Pancreas (tissue), 10 donors: ENCODE results near the gene DNAH2. TPM values are rescaled to one million over a fixed set of nuclear protein-coding genes. Genes with fewer than 3 reads are reported as not detected.
A peak's percentile ranks its signal among the peaks of the same experiment; 100 is the strongest.

Experiments
- ATAC-seq, 4 donors: fragments of 200-7000 bp; cut with Tn5 transposase; one replicate each; pipeline versions ENCODE4 v1.8.0 to v1.9.1; 2020; ENCODE audit warnings: mild to moderate bottlenecking in 4 of 4, moderate library complexity in 4 of 4
- DNase-seq, 6 donors: peaks; one replicate each; pipeline ENCODE4 v3.0.0-alpha.2; 2020
- FAIRE-seq: peaks from 2 replicates; lab custom pipeline; 2012; peaks lifted over from hg19 to GRCh38; lab: Jason Lieb, UNC
- H3K27ac ChIP-seq, 4 donors: fragments of 200-600 bp; sonication (generic); 1 replicate in 3 of 4; 2 replicates in 1 of 4; pipeline versions ENCODE4 v1.5.0 to v1.8.0; 2020
- H3K27me3 ChIP-seq, 4 donors: fragments of 200-600 bp; one replicate each; pipeline ENCODE4 v1.8.0; 2021
- H3K36me3 ChIP-seq, 3 donors: fragments of 200-600 bp; sonication (generic) in 1 of 3; one replicate each; pipeline versions ENCODE4 v1.5.0 to v1.8.0; 2020 to 2021
- H3K4me1 ChIP-seq, 3 donors: fragments of 200-600 bp; one replicate each; pipeline ENCODE4 v1.8.0; 2021
- H3K4me3 ChIP-seq, 4 donors: fragments of 200-600 bp; sonication (generic) in 2 of 4; one replicate each; pipeline versions ENCODE4 v1.5.0 to v1.8.0; 2020 to 2021
- H3K9me3 ChIP-seq, 4 donors: fragments of 200-600 bp; one replicate each; pipeline ENCODE4 v1.8.0; 2021
- CTCF ChIP-seq, 4 donors: fragments of 200-600 bp; sonication (generic) in 3 of 4; IDR thresholded peaks; one replicate each; pipeline versions ENCODE4 v1.5.0 to v1.8.0; 2021; ENCODE audit warnings: antibody characterized with exemption in 4 of 4
- WGBS, 2 donors: extraction: QIAGEN DNeasy Blood & Tissue Kit; methylation state at CpG; one replicate each; pipeline ENCODE4 v1.1.7; 2013; 5-methylcytosine and 5-hydroxymethylcytosine counted together
- intact Hi-C, 3 donors: fragments of 100-400 bp; cut with DNase I; formaldehyde crosslinking; loops; one replicate each; pipeline versions ENCODE4 v1.11.1 to v1.14.2; 2022
- polyA plus RNA-seq, 2 donors: library from polyadenylated mRNA; stranded (reverse); fragments of 200-250 nt; gene quantifications; one replicate each; pipeline ENCODE4 v1.2.3, GENCODE V29; 2013
- total RNA-seq, 6 donors: library from RNA; stranded (reverse); fragmentation: NEBNext Ultra II Directional in 4 of 6; extraction: Animal tissue kit (Norgen Biotek cat#: 25700) in 4 of 6; gene quantifications; one replicate each; pipeline versions ENCODE4 v1.2.1 to v1.2.4, GENCODE V29; 2021 to 2023
- donor health status: healthy with polysubstance abuse.
- donor health status: DM: no; HTN: no; CAD: no; lungs with moderate emphysema.
- donor health status: DM: no; HTN: no; CAD: no.
- donor health status: control.
- donor health status: control.
- donor health status: Bipolar disorder and iron deficiency.
- donor health status: DM: yes; HTN: yes; CAD: no.
- donor health status: DM: no; HTN: no; CAD: no.
- donor health status: DM: no; HTN: no; CAD: no.
- donor health status: DM: yes; HTN: yes; CAD: no.

DNAH2 gene
- total and polyA plus RNA-seq, 8 donors, result 0.09 to 0.52 (median 0.24) TPM

GRCh38 chr17:7686222-7687071 is 31.1 kb upstream of the DNAH2 start:
- DNase-seq (peak in 5 of 6 donors; percentile 71 to 82 (median 76)), ATAC-seq (peak; percentile 59 to 72 (median 66)), FAIRE-seq (no peak)
- Histone ChIP-seq H3K9me3 (no peaks in the 10 kb centered on the region), H3K4me1 (peaks cover 3 to 25% (median 19%) of the 10 kb centered on the region in 3 donors), H3K36me3 (no peaks in the 10 kb centered on the region), H3K4me3 (peak overlapping the region; percentile 43 to 91 (median 64)), H3K27ac (peak overlapping the region; percentile 93 to 98 (median 97)), H3K27me3 (no peaks in the 10 kb centered on the region)
- 0 to 1% methylated on average over 30 of the region's 30 CpGs for WGBS, 2 donors
- intact Hi-C loops, result no loop called here
- TF ChIP-seq CTCF (IDR thresholded peaks at IDR 0.05), result no peak

GRCh38 chr17:7687072-7687907 is 30.3 kb upstream of the DNAH2 start, which contains the start of gene TP53:
TSS of gene TP53 (minus strand) at chr17:7687490. CDS start at chr17:7676594, 10,896 bp downstream.
- intact Hi-C loops, result no loop called here
- H3K27me3 ChIP-seq, result no peaks in the 10 kb centered on the region
- peak; percentile 39 for FAIRE-seq
- peak; percentile 72 to 85 (median 76) for ATAC-seq
- WGBS, 2 donors, result 0% methylated on average over 30 of the region's 30 CpGs
- DNase-seq, result peak; percentile 79 to 93 (median 90)
- H3K36me3 ChIP-seq, result no peaks in the 10 kb centered on the region
- H3K4me1 ChIP-seq, result peaks cover 3 to 25% (median 19%) of the 10 kb centered on the region in 3 donors
- peak within 1 kb of the TSS; percentile 93 to 98 (median 97) for H3K27ac ChIP-seq
- no peak for TF ChIP-seq CTCF (IDR thresholded peaks at IDR 0.05)
- no peaks in the 10 kb centered on the region for H3K9me3 ChIP-seq
- peak within 1 kb of the TSS; percentile 45 to 91 (median 64) for H3K4me3 ChIP-seq

GRCh38 chr17:7687908-7688807 is 29.4 kb upstream of the DNAH2 start, which contains the start of gene WRAP53:
TSS of gene WRAP53 (plus strand) at chr17:7688477. CDS start at chr17:7688649, 172 bp downstream.
- peak; percentile 92 to 99 (median 98) for TF ChIP-seq CTCF (IDR thresholded peaks at IDR 0.05)
- WGBS, 2 donors, result 0% methylated on average over 51 of the region's 51 CpGs
- Histone ChIP-seq H3K27me3 (no peaks in the 10 kb centered on the region), H3K36me3 (no peaks in the 10 kb centered on the region), H3K4me3 (peak within 1 kb of the TSS; percentile 45 to 91 (median 64)), H3K27ac (peak within 1 kb of the TSS; percentile 93 to 98 (median 97)), H3K9me3 (no peaks in the 10 kb centered on the region), H3K4me1 (peaks cover 3 to 25% (median 19%) of the 10 kb centered on the region in 3 donors)
- DNase-seq, result peak; percentile 95 to 98 (median 97)
- peak; percentile 82 to 89 (median 86) for ATAC-seq
- FAIRE-seq, result peak; percentile 91
- intact Hi-C loops, result no loop called here

GRCh38 chr17:7688808-7689316 is 28.7 kb upstream of the DNAH2 start:
- TF ChIP-seq CTCF (IDR thresholded peaks at IDR 0.05), result no peak
- FAIRE-seq (no peak), DNase-seq (no peak), ATAC-seq (no peak)
- Histone ChIP-seq H3K4me1 (peaks cover 3 to 25% (median 19%) of the 10 kb centered on the region in 3 donors), H3K27ac (peak overlapping the region in 3 of 4 donors; percentile 26 to 44 (median 31)), H3K36me3 (no peaks in the 10 kb centered on the region), H3K27me3 (no peaks in the 10 kb centered on the region), H3K4me3 (peak overlapping the region; percentile 45 to 91 (median 64)), H3K9me3 (no peaks in the 10 kb centered on the region)
- WGBS, 2 donors, result 11 to 14% methylated on average over 13 of the region's 13 CpGs
- intact Hi-C loops, result no loop called here
